T-helper 1 cell (primary cell): ENCODE measurements around the gene ZNF213.
"Not testable (repeated sequence)": the region's sequence is repeated elsewhere in the genome, so short reads cannot be mapped to it uniquely, and the experiment has no call there.

Experiments
- DNase-seq, 5 donors: peaks; one replicate each; pipeline ENCODE4 v3.0.0-alpha.2; 2012 to 2020

The ZNF213 gene

DNA sequence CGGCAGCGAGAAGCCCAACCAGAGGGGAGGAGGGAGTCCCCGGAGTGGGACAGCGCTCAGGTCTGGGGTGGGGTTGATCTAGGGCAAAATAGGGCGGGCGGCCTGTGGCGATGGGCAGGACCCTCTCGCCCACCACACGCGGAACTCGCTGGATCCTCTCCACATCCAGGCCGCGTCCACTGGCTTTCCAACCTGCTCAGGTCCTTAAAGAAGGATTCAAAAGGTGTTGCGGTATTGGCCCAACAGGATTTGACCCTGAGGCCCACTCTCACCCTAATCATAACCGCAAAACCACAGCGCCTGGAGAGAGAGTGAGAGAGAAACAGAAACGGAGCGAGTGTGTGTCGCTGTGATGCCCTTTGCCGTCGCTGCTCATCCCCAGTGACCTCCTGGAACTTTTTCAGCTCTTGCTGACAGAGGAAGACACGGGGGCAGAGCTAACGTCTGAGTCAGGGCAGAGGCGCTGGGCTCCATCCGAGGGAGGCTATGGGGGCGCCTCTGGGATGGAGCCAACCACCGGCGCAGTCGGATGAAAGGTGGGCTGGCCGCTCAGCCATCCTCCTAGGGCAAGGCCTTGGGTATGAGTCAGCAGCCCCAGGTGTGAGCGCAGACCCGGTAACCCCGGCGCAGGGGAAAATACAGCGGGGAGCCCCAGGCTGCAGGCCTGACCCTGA is 36.5 kb downstream of the ZNF213 start:
- DNase-seq, result peak in 2 of 5 donors; percentile 45 to 49

DNA sequence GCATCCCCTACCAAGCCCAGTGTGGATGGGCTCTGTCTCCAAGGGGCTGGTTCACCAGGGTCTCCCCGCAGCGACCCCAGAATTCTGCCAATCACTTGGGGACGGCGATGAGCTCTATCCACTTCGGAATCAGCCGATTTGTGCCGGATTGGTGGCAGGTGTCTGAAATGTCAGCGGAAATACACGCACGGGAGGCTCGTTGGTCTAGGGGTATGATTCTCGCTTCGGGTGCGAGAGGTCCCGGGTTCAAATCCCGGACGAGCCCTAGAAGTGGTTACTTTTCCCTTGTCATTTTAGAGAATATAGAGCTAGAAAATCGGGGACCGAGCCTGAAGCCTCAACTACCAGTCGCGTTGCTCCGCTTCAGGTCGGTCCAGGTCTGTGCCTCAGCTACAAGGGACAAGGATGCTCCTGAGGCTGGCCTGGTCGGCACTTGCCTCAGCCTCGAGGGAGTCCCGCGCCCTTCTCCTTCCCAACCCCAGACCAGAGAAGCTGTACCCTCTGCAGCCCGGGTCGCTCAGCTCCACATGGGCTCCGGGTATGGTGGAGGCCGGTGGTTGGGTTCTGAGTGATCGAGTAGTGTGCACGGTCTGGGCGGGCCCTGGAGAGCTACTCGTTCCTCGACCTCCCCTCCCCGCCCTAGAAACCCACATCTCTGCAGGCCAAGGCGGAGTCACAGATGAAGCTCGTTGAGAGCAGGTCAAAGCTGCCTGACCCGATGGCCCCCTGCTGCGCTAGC is 37.2 kb downstream of the ZNF213 start:
- DNase-seq, result peak in 1 of 5 donors; percentile 53

DNA sequence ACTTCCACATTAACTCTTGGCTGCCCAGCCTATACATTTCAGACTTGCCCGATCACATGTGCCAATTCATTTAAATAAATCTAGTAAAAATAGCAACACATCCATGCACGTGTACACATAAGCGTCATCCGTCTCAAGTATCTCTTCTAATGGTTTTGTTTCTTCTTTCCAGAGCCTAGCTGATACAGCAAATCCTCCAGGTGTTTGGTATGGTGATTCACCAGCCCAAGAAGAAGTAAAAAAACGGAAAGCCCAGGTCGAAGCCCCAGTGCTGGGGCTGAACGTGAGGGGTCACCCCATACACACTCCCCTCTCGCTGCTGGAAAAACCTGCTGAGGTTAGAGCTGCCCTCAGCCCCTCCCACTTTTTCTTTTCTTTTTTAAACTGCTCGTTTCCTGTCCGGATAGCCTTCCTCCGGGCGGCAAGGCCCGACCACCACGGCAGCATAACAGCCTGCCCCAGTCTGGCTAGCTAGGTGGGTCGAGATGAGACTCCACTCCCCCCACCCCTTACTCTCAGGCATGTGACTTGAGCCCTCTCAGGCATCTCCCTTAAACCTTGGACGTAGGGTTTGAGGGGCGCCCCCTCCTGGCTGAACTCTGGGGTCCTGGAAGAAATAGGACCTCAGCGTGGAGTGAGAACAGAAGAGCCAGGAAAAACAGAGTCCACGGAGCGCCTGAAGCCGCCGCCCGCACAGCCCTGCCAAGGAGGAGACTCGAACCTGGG is 39.2 kb downstream of the ZNF213 start:
- DNase-seq, result peak in 1 of 5 donors; percentile 41

DNA sequence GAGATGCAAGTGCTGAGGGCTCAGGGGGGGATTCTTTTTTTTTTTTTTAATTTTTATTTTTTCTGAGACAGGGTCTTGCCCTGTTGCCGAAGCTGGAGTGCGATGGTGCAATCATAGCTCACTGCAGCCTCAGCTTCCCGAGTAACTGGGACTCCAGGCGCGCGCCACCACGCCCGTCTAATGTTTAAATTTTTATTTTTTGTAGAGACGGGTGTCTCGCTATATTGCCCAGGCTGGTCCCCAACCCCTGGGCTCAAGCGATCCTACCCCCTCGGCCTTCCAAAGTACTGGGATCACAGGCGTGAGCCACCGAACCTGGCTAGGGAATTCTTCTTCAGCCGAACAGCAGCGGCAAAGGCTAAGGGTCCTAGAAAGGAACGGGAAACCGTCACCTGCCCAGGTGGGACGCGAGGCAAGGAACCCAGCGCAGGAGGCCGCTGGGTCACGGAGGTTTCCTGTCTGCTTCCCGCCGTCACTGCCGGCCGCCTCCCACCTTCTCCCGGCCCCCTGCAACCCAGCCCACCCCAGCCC is 39.9 kb downstream of the ZNF213 start:
- no peak for DNase-seq

DNA sequence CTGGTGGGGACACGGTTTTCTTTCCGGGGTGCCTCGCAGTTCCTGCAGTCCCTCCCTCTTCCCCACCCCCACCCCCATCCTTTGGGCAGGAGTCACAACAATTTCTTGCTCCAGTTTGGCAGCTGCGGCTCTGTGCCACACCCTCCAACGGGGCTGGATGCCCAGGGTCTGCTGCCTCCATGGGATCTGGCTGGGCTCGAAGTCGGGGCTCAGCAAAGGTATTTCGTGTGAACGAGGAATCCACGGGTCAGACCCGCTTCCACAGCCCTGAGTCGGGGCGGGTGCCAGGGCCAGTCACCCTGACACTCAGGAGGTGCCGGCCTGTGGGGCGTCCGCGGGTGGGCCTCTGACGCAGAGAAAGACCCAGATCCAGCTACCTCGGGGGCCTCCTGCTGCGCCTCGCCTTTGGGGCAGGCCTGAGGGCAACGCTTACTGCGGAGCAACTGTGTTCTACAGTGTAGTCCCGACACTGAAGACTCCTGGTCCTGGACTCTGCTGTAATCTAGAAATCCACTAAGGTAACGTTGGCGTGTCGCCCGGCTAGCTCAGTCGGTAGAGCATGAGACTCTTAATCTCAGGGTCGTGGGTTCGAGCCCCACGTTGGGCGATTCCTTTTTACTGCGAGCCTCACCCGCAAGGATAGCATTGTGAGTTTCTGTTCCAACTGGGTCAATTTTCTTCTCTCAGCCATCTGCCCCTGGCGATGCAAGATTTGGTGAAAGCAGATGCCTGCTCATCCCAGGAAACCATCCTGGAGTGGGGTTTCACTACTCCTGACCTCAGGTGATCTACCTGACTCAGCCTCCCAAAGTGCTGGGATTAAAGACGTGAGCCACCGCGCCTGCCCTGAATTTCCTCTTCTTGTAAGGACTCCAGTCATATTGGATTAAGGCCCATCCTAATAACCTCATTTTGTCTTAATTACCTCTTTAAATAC is 40.6 kb downstream of the ZNF213 start:
- DNase-seq, result peak in 1 of 5 donors; percentile 39

DNA sequence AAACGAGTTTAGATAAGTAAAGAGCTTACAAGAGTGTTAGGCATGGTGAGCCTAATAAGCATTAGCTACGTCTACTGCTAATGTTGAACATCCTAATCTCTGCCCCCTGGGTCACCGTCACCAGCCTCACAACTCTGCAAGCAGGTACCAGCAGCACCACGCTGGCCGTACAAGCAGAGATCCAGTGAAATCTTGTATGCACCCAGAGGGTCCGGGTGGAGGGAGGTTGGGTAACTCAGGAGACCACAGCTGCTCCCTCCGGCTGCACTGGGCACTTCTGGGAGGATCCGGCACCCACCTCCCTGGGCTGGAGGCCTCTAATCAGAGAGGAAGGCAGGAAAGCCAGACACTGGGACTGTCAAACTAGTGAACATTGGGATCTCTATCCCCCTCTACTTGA is 44.8 kb downstream of the ZNF213 start:
- no peak for DNase-seq

DNA sequence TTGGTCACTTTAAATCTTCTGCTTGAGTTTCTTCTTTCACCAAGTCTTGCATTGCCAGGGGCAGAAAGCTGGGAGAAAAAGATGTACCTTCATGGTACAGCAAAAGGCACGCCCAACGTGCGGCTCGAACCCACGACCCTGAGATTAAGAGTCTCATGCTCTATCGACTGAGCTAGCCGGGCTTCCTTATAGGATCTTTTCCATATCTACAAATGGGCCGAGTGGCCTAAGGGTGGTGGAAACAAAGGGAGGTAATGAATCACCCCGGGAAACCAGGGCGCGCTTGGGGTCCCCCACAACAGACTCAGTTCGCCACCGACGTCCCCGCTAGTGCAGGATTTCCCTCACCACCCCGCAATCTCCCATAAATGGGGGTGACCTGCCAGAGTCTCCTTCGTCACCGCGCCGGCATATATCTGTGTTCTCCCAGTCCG is 45.6 kb downstream of the ZNF213 start:
- no peak for DNase-seq

DNA sequence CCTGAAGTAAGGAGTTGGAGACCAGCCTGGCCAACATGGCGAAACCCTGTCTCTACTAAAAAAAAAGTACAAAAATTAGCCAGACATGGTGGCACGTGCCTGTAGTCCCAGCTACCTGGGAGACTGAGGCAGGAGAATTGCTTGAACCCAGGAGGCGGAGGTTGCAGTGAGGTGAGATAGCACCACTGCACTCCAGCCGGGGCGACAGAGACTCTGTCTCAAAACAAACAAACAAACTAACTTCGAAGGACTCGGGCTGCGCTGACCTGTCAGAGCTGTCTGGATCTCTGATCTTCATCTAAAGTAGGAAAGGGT is 47.4 kb downstream of the ZNF213 start:
- DNase-seq, result not testable (repeated sequence)

DNA sequence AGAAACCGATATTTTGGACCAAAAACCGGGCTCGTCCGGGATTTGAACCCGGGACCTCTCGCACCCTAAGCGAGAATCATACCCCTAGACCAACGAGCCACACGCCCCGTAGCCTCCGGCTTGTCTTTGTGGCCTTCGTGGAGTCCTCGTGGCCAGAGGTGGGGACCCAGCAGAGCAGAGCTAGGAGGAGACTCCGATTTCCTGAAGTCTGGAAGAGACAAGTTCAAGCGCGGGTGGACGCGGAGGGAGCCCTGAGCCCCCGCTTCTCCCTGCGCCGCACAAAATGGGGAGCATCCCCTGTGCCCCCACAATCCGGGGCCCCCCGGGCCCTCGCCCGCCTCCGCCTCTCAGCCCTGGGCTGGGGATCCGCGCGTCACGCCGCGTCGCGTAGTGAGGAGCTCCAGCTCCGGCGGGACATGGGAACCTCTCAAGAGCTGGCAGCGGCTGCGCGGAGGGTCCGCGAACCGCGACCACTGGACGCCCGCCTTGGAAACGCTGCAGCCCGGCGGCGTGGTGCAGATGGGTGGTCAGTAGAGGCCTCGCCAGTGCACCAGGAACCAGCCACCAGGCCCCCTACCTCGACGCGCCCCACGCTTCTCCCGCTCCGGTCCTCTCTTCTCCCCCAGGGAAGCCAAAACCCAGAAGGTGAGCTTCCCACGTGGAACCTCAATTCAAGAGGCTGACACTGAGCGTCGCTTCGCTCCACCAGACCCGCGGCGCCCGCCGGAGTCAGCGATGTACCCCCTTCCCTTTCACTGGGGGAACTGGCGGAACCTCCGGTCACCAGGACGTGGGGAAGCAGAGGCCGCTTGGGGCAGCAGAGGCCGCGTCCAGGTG is 48.0 kb downstream of the ZNF213 start:
- DNase-seq, result peak in 2 of 5 donors; percentile 35 to 54

DNA sequence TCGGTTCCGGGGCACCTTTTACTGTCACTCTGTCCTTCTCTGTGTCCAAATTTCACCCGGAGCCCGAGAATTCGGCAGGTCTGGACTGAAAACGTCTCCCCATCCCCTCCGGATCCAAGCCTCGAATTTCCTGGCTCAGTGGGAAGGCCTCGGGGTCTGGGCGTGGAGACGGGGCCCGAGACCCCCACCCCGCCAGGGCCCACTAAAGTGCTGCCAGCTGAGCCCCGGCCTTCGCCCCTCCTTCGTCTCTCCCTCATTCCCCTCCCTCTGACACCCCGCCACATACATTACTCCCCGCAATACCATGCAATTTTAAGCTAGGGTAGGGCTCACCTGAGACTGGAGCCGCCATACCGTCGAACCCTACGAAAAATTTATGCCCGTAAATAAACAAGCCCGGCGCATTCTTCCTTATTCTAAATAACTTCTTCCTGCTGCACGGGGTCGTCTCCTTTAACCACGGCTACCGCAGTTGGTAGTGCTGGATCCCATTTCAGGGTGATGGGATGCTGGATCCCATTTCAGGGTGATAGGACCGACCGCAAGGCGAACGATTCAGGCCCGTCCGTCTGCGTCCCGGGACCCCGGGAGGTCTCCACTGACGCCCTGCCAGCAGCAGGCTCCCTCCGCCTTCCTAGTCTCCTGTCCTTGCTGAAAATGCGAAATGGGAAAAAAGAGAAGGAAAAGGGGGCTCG is 48.8 kb downstream of the ZNF213 start:
- no peak for DNase-seq

DNA sequence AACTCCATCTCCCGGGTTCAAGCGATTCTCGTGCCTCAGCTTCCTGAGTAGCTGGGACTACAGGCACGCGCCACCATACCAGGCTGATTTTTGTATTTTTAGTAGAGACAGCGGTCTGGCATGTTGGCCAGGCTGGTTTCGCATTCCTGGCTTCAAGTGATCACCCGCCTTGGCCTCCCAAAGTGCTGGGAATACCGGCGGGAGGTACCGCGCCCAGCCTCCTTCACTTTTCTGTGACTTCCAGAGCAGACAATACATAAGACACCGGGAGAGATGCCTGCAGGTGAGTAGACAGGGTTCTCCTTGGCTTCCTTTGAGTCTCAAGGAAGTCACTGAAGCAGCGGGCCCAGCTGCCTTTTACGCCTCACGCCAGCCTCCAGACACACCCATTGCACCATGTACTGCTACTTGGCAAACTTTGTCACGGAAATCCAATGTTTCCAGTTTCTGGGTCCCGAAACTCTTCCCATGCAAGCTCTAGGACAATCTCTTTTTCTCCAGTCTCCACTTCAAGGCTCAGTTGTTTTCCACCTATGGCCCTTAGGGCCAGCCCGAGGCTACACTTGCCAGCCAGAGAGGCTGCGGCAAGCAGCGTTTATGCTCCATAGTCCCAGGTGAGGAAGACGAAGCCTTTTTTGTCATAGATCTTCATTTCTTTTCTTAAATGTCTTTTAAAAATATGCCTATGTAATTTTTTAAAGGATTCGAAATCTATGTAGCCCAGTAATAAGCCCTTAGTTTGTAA is 52.3 kb downstream of the ZNF213 start:
- no peak for DNase-seq

DNA sequence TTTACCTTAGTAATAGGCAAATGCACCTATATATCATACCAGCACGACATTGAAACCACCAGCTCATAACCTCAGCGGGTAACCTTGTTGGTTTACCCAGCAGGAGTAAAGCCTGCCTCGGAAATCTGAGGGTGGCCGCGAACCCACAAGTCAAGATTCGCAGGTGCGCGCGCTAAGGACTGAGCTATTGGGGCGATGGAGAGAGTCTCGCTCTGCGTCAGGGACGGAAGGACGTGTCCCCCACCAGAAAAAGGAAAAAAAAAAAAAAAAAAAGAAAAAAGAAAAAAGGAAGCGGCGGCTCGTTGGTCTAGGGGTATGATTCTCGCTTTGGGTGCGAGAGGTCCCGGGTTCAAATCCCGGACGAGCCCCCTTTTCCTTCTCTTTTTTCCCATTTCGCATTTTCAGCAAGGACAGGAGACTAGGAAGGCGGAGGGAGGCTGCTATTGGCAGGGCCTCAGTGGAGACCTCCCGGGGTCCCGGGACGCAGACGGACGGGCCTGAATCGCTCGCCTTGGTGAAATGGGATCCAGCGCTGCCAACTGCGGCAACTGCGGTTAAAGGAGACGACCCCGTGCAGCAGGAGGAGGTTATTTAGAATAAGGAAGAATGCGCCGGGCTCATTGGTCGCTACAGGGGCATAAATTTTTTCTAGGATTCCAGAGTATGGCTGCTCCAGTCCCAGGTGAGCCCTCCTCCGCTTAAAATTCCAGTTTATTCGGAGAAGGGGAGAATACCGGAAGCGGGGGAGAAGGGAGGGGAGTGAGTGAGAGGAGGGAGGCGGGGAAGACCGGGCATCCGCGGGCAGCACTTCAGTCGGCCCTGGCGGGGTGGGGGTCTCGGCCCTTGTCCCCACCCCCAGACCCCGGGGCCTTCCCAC is 53.2 kb downstream of the ZNF213 start, which contains the start of gene OR1F1:
OR1F1 (plus strand) TSS at position 407 of the 877 bp plus-strand sequence.
- DNase-seq, result peak in 4 of 5 donors; percentile 36 to 84 (median 46)

DNA sequence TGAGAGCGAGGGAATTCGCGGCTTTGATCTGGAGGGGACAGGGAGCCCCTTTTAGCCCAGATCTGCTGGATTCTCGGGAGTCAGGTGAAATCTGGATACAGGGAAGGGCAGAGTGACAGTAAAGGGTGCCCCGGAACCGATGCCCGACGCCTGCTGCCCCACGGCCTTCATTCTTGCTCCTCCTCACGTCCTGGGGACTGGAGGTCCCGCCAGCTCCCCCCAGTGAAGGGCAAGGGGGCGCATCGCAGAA is 53.8 kb downstream of the ZNF213 start:
- no peak for DNase-seq

DNA sequence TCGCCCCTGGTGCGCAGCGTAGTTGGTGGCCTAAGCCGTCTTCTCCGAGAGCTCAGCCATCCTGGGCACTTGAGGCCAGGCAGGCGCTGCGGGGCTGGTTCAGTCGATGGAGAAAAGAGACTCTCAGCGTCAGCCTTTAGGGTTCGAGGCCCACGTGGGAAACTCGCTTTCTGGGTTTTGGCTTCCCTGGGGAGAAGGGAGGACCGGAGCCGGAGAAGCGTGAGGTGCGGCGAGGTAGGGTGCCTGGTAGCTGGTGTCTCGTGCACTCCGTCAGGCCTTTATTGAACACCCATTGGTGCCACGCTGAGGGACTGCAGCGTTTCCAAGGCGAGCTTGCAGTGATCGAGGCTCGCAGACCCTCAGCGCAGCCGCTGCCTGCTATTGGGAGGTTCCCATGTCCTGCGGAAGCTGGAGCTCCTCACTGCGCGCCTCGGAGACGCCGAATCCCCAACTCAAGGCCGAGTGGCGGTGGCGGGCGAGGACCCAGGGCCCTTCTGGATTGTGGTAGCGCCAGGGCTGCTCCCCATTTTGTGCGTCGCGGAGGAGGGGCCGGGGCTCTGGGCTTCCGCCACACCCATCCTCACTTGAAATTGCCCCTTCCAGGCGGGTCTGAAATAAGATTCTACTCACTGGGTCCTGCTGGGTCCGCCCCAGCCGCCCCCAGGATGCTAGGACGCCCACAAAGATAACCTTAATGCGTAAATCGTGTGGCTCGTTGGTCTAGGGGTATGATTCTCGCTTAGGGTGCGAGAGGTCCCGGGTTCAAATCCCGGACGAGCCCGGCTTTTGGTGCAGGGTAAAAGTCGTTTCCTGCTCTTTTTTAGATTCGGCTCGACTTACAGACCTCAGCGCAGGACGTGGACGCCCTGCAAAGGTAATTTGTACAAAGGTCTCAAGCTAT is 54.3 kb downstream of the ZNF213 start:
- peak in 1 of 5 donors; percentile 65 for DNase-seq

DNA sequence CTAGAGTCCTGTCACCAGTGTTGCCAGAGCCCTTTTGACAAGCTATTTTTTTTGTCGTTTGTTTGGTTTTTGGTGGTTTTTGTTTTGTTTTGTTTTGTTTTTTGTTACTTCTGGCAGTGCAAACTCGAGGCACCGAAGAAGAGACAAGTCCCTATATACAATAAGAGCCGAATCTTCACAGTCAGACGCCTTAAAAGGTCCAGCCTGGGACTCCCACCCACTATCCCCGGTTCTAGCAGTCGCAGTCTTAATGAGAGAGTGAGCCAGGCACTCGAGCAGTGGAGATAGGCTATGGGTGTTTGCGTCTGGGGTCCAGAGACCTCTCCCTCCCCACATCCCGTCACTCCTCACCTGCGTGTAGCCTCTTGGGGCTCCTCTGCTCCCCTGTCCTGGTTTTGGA is 55.0 kb downstream of the ZNF213 start:
- no peak for DNase-seq

DNA sequence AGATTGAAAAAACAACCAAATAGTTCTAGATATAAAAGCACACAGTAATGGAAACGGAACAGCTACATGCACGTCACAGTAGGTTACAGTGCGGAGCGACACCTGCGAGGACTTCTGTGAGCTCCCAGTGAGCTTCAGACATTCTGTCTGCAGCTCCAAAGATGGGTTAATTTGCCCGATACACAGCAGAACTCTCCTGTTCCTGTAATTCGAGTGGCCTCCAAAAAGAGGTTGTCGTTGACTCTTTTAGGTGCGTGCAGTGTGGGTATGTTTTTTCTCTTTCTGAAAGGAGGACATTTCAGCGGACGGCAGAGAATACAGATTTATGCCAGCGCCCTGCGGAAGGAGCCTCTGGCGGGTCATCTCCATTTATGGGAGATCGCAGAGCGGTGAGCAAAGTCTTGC is 56.1 kb downstream of the ZNF213 start:
- DNase-seq, result peak in 1 of 5 donors; percentile 40
